ENCODE data around the gene PNMA8C. TPM values are rescaled to one million over a fixed set of nuclear protein-coding genes. Genes with fewer than 3 reads are reported as not detected.
A peak's percentile ranks its signal among the peaks of the same experiment; 100 is the strongest.

The PNMA8C gene
- not detected for total RNA-seq

GRCh38 chr19:46428239-46429135 is at the start of gene PNMA8C:
Gene PNMA8C, minus strand, starts transcription at chr19:46428936. Its CDS starts 577 bp downstream, at chr19:46428359.
- Histone ChIP-seq H3K4me3 (peak within 1 kb of the TSS in 1 of 2 donors; percentile 32), H3K4me1 (peaks cover 0 to 19% of the 10 kb centered on the region in 2 donors), H3K27me3 (no peaks in the 10 kb centered on the region), H3K9me3 (no peaks in the 10 kb centered on the region), H3K27ac (peak within 1 kb of the TSS in 1 of 2 donors; percentile 12), H3K36me3 (no peaks in the 10 kb centered on the region)
- TF ChIP-seq CTCF (IDR thresholded peaks at IDR 0.05) = no peak
- peak; percentile 66 for DNase-seq (ENCODE audit: low spot score)

GRCh38 chr19:46475986-46476385 is 47.2 kb upstream of the PNMA8C start:
- Histone ChIP-seq H3K27me3 (no peaks in the 10 kb centered on the region), H3K9me3 (no peaks in the 10 kb centered on the region), H3K27ac (peak overlapping the region in 1 of 2 donors; percentile 38), H3K36me3 (no peaks in the 10 kb centered on the region), H3K4me3 (no peak overlapping the region), H3K4me1 (peaks cover 0 to 12% of the 10 kb centered on the region in 2 donors)
- no peak for TF ChIP-seq CTCF (IDR thresholded peaks at IDR 0.05)
- DNase-seq (ENCODE audit: low spot score) = no peak

- no peak for DNase-seq (ENCODE audit: low spot score)
- H3K4me1 ChIP-seq = peaks cover 0 to 17% of the 10 kb centered on the region in 2 donors
These were observed 45.5 kb upstream of the PNMA8C start for GRCh38 chr19:46474211-46474610.

GRCh38 chr19:46472592-46472991 is 43.9 kb upstream of the PNMA8C start:
- no peak for TF ChIP-seq CTCF (IDR thresholded peaks at IDR 0.05)
- no peak for DNase-seq (ENCODE audit: low spot score)
- no peak overlapping the region for H3K27ac ChIP-seq

More at GRCh38 chr19:46474211-46474610, 45.5 kb upstream of the PNMA8C start:
- no peak for TF ChIP-seq CTCF (IDR thresholded peaks at IDR 0.05)
- H3K9me3 ChIP-seq = no peaks in the 10 kb centered on the region
- H3K36me3 ChIP-seq = no peaks in the 10 kb centered on the region
- no peak overlapping the region for H3K27ac ChIP-seq
- no peak overlapping the region for H3K4me3 ChIP-seq
- H3K27me3 ChIP-seq = no peaks in the 10 kb centered on the region

GRCh38 chr19:46471811-46472543 is 43.2 kb upstream of the PNMA8C start:
- Histone ChIP-seq H3K9me3 (no peaks in the 10 kb centered on the region), H3K36me3 (no peaks in the 10 kb centered on the region), H3K4me1 (peaks cover 0 to 14% of the 10 kb centered on the region in 2 donors), H3K27me3 (no peaks in the 10 kb centered on the region), H3K4me3 (peak overlapping the region; percentile 36 to 58), H3K27ac (peak overlapping the region; percentile 75 to 79)
- no peak for TF ChIP-seq CTCF (IDR thresholded peaks at IDR 0.05)
- no peak for DNase-seq (ENCODE audit: low spot score)

More at GRCh38 chr19:46472592-46472991, 43.9 kb upstream of the PNMA8C start:
- H3K4me3 ChIP-seq = no peak overlapping the region
- H3K36me3 ChIP-seq = no peaks in the 10 kb centered on the region
- no peaks in the 10 kb centered on the region for H3K27me3 ChIP-seq
- H3K9me3 ChIP-seq = no peaks in the 10 kb centered on the region
- H3K4me1 ChIP-seq = peaks cover 0 to 14% of the 10 kb centered on the region in 2 donors
